A673 (cell line): ENCODE measurements around the gene GRK1. TPM values are rescaled to one million over a fixed set of nuclear protein-coding genes. Genes with fewer than 3 reads are reported as not detected.

Source experiments
- BruUV-seq: library from RNA; stranded (reverse); fragments of 400-500 nt; replicated peaks from 2 replicates; lab custom pipeline; 2021; lab: Mats Ljungman, UMichigan
- CTCF ChIA-PET: fragments of 300-600 bp; sonication (Branson Sonifier 250); formaldehyde crosslinking; loops from one replicate; lab custom pipeline; 2022; ENCODE audit warnings: antibody characterized with exemption; lab: Charles Lee
- POLR2A ChIA-PET: fragments of 300-600 bp; sonication (Branson Sonifier 250); formaldehyde crosslinking; loops from one replicate; lab custom pipeline; 2022; ENCODE audit warnings: antibody characterized with exemption; ENCODE audit not compliant: low non-redundant PET; lab: Charles Lee
- DNase-seq: peaks from one replicate; pipeline ENCODE4 v3.0.0-alpha.2; 2015; ENCODE audit warnings: low spot score
- H3K27ac ChIP-seq: fragments of 200-600 bp; sonication (generic); 2 replicates; pipeline ENCODE4 v1.5.1; 2016; ENCODE audit warnings: mixed run types, low read depth, mild to moderate bottlenecking, mixed read lengths, antibody characterized with exemption, low read length; ENCODE audit not compliant: poor library complexity, severe bottlenecking
- H3K27me3 ChIP-seq: fragments of 200-600 bp; sonication (generic); replicated peaks from 2 replicates; pipeline ENCODE4 v1.6.1; 2017; ENCODE audit warnings: mixed run types, low read depth, mild to moderate bottlenecking, mixed read lengths, antibody characterized with exemption, low read length; ENCODE audit not compliant: insufficient read depth, poor library complexity
- H3K36me3 ChIP-seq: fragments of 200-600 bp; sonication (generic); 2 replicates; pipeline ENCODE4 v1.6.1; 2016; ENCODE audit warnings: mixed run types, mild to moderate bottlenecking, mixed read lengths, antibody characterized with exemption, low read length; ENCODE audit not compliant: insufficient read depth, poor library complexity, severe bottlenecking
- H3K4me1 ChIP-seq: fragments of 200-600 bp; sonication (generic); 2 replicates; pipeline ENCODE4 v1.6.1; 2017; ENCODE audit warnings: mixed run types, mild to moderate bottlenecking, mixed read lengths, antibody characterized with exemption, low read length; ENCODE audit not compliant: insufficient read depth, poor library complexity, severe bottlenecking
- H3K4me3 ChIP-seq: fragments of 200-600 bp; sonication (generic); 2 replicates; pipeline ENCODE4 v1.5.1; 2016; ENCODE audit warnings: low read depth, mixed run types, mild to moderate bottlenecking, mixed read lengths, low read length; ENCODE audit not compliant: poor library complexity, severe bottlenecking
- H3K9me3 ChIP-seq: fragments of 200-600 bp; sonication (generic); 2 replicates; pipeline ENCODE4 v1.6.1; 2016; ENCODE audit warnings: mixed run types, low read depth, mild to moderate bottlenecking, mixed read lengths, antibody characterized with exemption, low read length; ENCODE audit not compliant: poor library complexity, severe bottlenecking
- CTCF ChIP-seq: fragments of 300-800, 200-600 bp; sonication (generic); conservative IDR thresholded peaks from 2 replicates; pipeline ENCODE4 v1.5.1; 2017; ENCODE audit warnings: low read depth, mild to moderate bottlenecking, antibody characterized with exemption, low read length, moderate library complexity, mixed read lengths
- EZH2 ChIP-seq: fragments of 200-600 bp; sonication (generic); IDR thresholded peaks from 2 replicates; pipeline ENCODE4 v1.6.1; 2017; ENCODE audit warnings: borderline replicate concordance, low read depth, mild to moderate bottlenecking, mixed read lengths, antibody characterized with exemption, low read length; ENCODE audit not compliant: poor library complexity, severe bottlenecking
- intact Hi-C: fragments of 100-400 bp; cut with micrococcal nuclease; formaldehyde crosslinking; loops from one replicate; pipeline ENCODE4 v1.10.0; 2022; ENCODE audit not compliant: unreplicated experiment
- total RNA-seq: library from RNA; stranded (reverse); gene quantifications from 2 replicates; pipeline ENCODE4 v1.2.3, GENCODE V29; 2021

Gene GRK1
- total RNA-seq, 1 experiment from 2014 or later, result not detected

GRCh38 chr13:113647351-113648215, 19.4 kb upstream of the GRK1 start:
- intact Hi-C loops, result no loop called here
- Histone ChIP-seq H3K4me1 (peaks cover 18% of the 10 kb centered on the region), H3K9me3 (no peaks in the 10 kb centered on the region), H3K4me3 (no peak overlapping the region), H3K27ac (peak overlapping the region; percentile 35), H3K36me3 (peaks cover under 1% of the 10 kb centered on the region), H3K27me3 (no peaks in the 10 kb centered on the region)
- TF ChIP-seq CTCF (no peak), EZH2 (no peak)
- BruUV-seq, result no TSS peak
- POLR2A ChIA-PET, result no interaction called here
- CTCF ChIA-PET, result no interaction called here
- peak; percentile 83 for DNase-seq

- CTCF ChIA-PET, result no interaction called here
- DNase-seq, result no peak
These were observed 18.8 kb upstream of the GRK1 start for GRCh38 chr13:113648216-113648610.

GRCh38 chr13:113649212-113649611, 17.8 kb upstream of the GRK1 start:
- intact Hi-C loops, result no loop called here
- ChIA-PET CTCF (no interaction called here), POLR2A (no interaction called here)
- no peak for TF ChIP-seq EZH2
- no peak for TF ChIP-seq CTCF
- Histone ChIP-seq H3K9me3 (no peaks in the 10 kb centered on the region), H3K4me3 (no peak overlapping the region), H3K27ac (no peak overlapping the region), H3K36me3 (no peaks in the 10 kb centered on the region), H3K27me3 (no peaks in the 10 kb centered on the region), H3K4me1 (peaks cover 32% of the 10 kb centered on the region)
- no peak for DNase-seq
- no TSS peak for BruUV-seq

More at GRCh38 chr13:113648216-113648610, 18.8 kb upstream of the GRK1 start:
- peak overlapping the region; percentile 35 for H3K27ac ChIP-seq
- H3K27me3 ChIP-seq, result no peaks in the 10 kb centered on the region
- no TSS peak for BruUV-seq
- H3K4me1 ChIP-seq, result peaks cover 23% of the 10 kb centered on the region
- H3K9me3 ChIP-seq, result no peaks in the 10 kb centered on the region
- TF ChIP-seq CTCF (no peak), EZH2 (no peak)
- POLR2A ChIA-PET, result no interaction called here
- no peak overlapping the region for H3K4me3 ChIP-seq
- intact Hi-C loops, result no loop called here
- H3K36me3 ChIP-seq, result no peaks in the 10 kb centered on the region
